ENCODE measurements around the gene SLC24A4.

DNA sequence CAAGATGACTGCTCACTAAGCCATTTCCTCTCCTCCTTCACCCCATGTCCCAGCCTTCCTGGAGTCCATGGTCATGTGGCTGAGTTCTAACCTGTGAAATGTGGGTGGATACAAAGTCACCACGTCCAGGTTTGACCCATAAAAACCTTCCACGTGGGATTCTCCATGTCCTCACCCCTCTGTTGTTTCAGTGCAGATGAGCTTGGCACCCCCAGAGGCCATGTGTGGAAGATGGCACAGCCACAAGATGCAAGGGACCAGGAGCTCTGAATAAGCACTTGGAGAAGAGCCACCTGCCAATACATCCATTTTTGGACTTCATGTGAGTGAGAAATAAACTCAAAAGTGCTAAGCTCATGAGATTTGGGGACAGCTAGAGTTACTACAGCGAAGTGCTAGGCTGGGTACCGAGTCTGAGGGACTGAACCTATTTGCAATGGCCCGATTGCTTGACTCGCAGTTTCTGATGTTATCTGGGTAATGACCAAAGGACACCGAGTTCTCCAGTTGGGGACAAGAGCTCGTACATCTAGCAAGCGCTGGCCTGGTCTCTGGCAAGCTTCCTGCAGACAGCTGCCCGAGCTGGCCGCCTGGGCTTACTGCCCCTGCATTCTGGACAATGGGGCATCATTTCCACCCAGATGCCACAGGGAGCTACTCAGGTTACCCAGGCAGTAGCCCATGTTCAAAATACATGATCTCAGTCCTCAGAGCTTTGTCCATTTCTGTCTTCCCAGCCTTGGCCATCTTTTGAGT, 7.7 kb upstream of the SLC24A4 start:
- TF ChIP-seq FOS (IDR thresholded peaks at IDR 0.05; ENCODE audit: low read depth, low read length), result no peak
- no peak for TF ChIP-seq CHD1 (IDR thresholded peaks at IDR 0.05; ENCODE audit: low read depth, low read length)
- no peak for TF ChIP-seq CEBPB (IDR thresholded peaks at IDR 0.05; ENCODE audit: low read depth, low read length)
- TF ChIP-seq, protein P1, sequence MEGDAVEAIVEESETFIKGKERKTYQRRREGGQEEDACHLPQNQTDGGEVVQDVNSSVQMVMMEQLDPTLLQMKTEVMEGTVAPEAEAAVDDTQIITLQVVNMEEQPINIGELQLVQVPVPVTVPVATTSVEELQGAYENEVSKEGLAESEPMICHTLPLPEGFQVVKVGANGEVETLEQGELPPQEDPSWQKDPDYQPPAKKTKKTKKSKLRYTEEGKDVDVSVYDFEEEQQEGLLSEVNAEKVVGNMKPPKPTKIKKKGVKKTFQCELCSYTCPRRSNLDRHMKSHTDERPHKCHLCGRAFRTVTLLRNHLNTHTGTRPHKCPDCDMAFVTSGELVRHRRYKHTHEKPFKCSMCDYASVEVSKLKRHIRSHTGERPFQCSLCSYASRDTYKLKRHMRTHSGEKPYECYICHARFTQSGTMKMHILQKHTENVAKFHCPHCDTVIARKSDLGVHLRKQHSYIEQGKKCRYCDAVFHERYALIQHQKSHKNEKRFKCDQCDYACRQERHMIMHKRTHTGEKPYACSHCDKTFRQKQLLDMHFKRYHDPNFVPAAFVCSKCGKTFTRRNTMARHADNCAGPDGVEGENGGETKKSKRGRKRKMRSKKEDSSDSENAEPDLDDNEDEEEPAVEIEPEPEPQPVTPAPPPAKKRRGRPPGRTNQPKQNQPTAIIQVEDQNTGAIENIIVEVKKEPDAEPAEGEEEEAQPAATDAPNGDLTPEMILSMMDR (conservative IDR thresholded peaks at IDR 0.05; ENCODE audit: low read depth, low read length), result no peak
- no peak for TF ChIP-seq POLR2A (IDR thresholded peaks at IDR 0.05; ENCODE audit: low read depth, low read length)
- TF ChIP-seq MAFK (IDR thresholded peaks at IDR 0.05; ENCODE audit: low read depth, low read length), result no peak

Data from IMR-90 (cell line).